Neuronal stem cell (in vitro differentiated cells): ENCODE results near the gene KCTD19.

ENCODE experiments used
- DNase-seq: peaks from one replicate; pipeline ENCODE4 v3.0.0-alpha.2; 2013; ENCODE audit warnings: low spot score
- H2AFZ ChIP-seq: one replicate; pipeline ENCODE4 v1.6.1; 2013; ENCODE audit warnings: mild to moderate bottlenecking, low read length, inconsistent platforms
- H2AK5ac ChIP-seq: 2 replicates; pipeline ENCODE4 v1.6.1; 2013; ENCODE audit warnings: low read depth, mild to moderate bottlenecking, inconsistent platforms, low read length, moderate library complexity, mixed read lengths
- H2BK120ac ChIP-seq: 2 replicates; pipeline ENCODE4 v1.6.1; 2013; ENCODE audit warnings: low read depth, mild to moderate bottlenecking, inconsistent platforms, low read length, moderate library complexity, mixed read lengths
- H2BK12ac ChIP-seq: one replicate; pipeline ENCODE4 v1.6.1; 2013; ENCODE audit warnings: low read length, inconsistent platforms
- H2BK15ac ChIP-seq: 2 replicates; pipeline ENCODE4 v1.6.1; 2013; ENCODE audit warnings: mild to moderate bottlenecking, low read length, inconsistent platforms, mixed read lengths
- H2BK5ac ChIP-seq: one replicate; pipeline ENCODE4 v1.6.1; 2013; ENCODE audit warnings: inconsistent platforms, mild to moderate bottlenecking, low read length, moderate library complexity
- H3K14ac ChIP-seq: one replicate; pipeline ENCODE4 v1.6.1; 2013; ENCODE audit warnings: low read length, inconsistent platforms
- H3K18ac ChIP-seq: 2 replicates; pipeline ENCODE4 v1.6.1; 2013; ENCODE audit warnings: low read length, inconsistent platforms
- H3K23ac ChIP-seq: 2 replicates; pipeline ENCODE4 v1.6.1; 2013; ENCODE audit warnings: low read depth, mild to moderate bottlenecking, mixed read lengths, low read length, inconsistent platforms; ENCODE audit not compliant: poor library complexity
- H3K27ac ChIP-seq: replicated peaks from 3 replicates; pipeline ENCODE4 v1.5.1; 2013; ENCODE audit warnings: low read length, inconsistent platforms
- H3K27me3 ChIP-seq, 3 experiments: 2 replicates each; pipeline ENCODE4 v1.6.1; 2013; ENCODE audit warnings: low read length in 3 of 3, mild to moderate bottlenecking in 2 of 3, inconsistent platforms in 1 of 3, low read depth in 1 of 3, mixed read lengths in 1 of 3, moderate library complexity in 1 of 3; ENCODE audit not compliant: control insufficient read depth in 3 of 3, insufficient read depth in 3 of 3
- H3K36me3 ChIP-seq, 2 donors: replicated peaks in 1 of 2; 2 replicates each; pipeline ENCODE4 v1.6.1; 2013; ENCODE audit warnings: low read length in 2 of 2; ENCODE audit not compliant: control insufficient read depth in 2 of 2, insufficient read depth in 2 of 2
- H3K4ac ChIP-seq: 2 replicates; pipeline ENCODE4 v1.6.1; 2013; ENCODE audit warnings: inconsistent platforms, mild to moderate bottlenecking, low read length, moderate library complexity
- H3K4me1 ChIP-seq, 2 donors: 1 replicate in 1 of 2; 2 replicates in 1 of 2; pipeline ENCODE4 v1.6.1; 2013; ENCODE audit warnings: low read length in 2 of 2, low read depth in 1 of 2; ENCODE audit not compliant: control insufficient read depth in 2 of 2, insufficient read depth in 1 of 2
- H3K4me2 ChIP-seq: one replicate; pipeline ENCODE4 v1.6.1; 2013; ENCODE audit warnings: mild to moderate bottlenecking, low read length, inconsistent platforms; ENCODE audit not compliant: insufficient read depth, poor library complexity, severe bottlenecking
- H3K4me3 ChIP-seq, 2 donors: 2 replicates each; pipeline ENCODE4 v1.5.1; 2013; ENCODE audit warnings: low read length in 2 of 2, mild to moderate bottlenecking in 2 of 2, inconsistent platforms in 1 of 2, moderate library complexity in 1 of 2
- H3K79me1 ChIP-seq: one replicate; pipeline ENCODE4 v1.6.1; 2013; ENCODE audit warnings: low read depth, mild to moderate bottlenecking, inconsistent platforms, low read length, moderate library complexity
- H3K9ac ChIP-seq: one replicate; pipeline ENCODE4 v1.6.1; 2013; ENCODE audit warnings: mild to moderate bottlenecking, low read depth, low read length, inconsistent platforms; ENCODE audit not compliant: poor library complexity
- H3K9me3 ChIP-seq, 2 donors: replicated peaks in 1 of 2; 2 replicates each; pipeline versions ENCODE3 to v1.6.1; 2013; ENCODE audit warnings: low read length in 2 of 2, mild to moderate bottlenecking in 2 of 2, inconsistent platforms in 1 of 2, low read depth in 1 of 2, mixed read lengths in 1 of 2, moderate library complexity in 1 of 2; ENCODE audit not compliant: control insufficient read depth in 2 of 2, insufficient read depth in 1 of 2
- H4K8ac ChIP-seq: one replicate; pipeline ENCODE4 v1.6.1; 2013; ENCODE audit warnings: low read depth, mild to moderate bottlenecking, inconsistent platforms, low read length, moderate library complexity
- H4K91ac ChIP-seq: one replicate; pipeline ENCODE4 v1.6.1; 2013; ENCODE audit warnings: low read length, low read depth, mild to moderate bottlenecking, inconsistent platforms; ENCODE audit not compliant: poor library complexity
- WGBS, 2 donors: extraction: QIAGEN DNeasy Blood & Tissue Kit; methylation state at CpG; one replicate each; pipeline ENCODE4 v1.1.7; 2013; ENCODE audit warnings: missing lambda C conversion rate in 2 of 2, mixed read lengths in 1 of 2; ENCODE audit not compliant: insufficient read length in 2 of 2, insufficient replicate concordance in 1 of 2; ENCODE audit errors: extremely low coverage in 2 of 2; 5-methylcytosine and 5-hydroxymethylcytosine counted together

The KCTD19 gene

DNA sequence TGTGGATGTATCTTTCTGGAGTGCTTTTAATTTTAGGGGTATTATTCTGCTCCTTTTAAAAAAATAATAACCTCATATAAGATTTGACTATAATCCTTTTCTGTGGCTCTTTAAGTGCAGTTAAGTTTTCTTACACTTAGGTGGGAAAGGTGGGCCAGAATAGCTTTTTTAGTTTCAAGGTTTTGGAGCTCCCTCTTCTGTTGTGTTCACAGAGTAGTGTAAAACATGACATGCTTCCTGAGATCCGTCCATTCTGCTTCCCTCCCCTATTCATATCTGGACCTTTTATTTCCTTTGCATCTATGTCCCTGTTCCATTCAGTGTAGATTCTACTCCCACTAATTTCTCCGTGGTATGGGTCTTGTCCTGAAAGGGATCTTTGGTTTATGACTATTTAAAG lies 12.9 kb upstream of the KCTD19 start:
- Histone ChIP-seq H2AK5ac (no peak overlapping the region), H3K9ac (no peak overlapping the region), H2BK120ac (no peak overlapping the region), H2BK12ac (no peak overlapping the region), H3K36me3 (no peaks in the 10 kb centered on the region), H3K79me1 (peaks cover 2% of the 10 kb centered on the region), H3K4me3 (no peak overlapping the region), H3K27me3 (no peaks in the 10 kb centered on the region), H3K4me2 (no peak overlapping the region), H3K18ac (no peak overlapping the region), H3K27ac (no peak overlapping the region), H3K4ac (no peak overlapping the region), H3K4me1 (no peaks in the 10 kb centered on the region), H3K23ac (no peak overlapping the region), H3K9me3 (no peaks in the 10 kb centered on the region), H2BK15ac (no peak overlapping the region), H4K91ac (no peak overlapping the region), H4K8ac (no peak overlapping the region), H2BK5ac (no peak overlapping the region), H3K14ac (no peak overlapping the region), H2AFZ (no peak overlapping the region)
- no CpG with 5 or more reads among the region's 2 CpGs for WGBS, 2 donors
- no peak for DNase-seq

DNA sequence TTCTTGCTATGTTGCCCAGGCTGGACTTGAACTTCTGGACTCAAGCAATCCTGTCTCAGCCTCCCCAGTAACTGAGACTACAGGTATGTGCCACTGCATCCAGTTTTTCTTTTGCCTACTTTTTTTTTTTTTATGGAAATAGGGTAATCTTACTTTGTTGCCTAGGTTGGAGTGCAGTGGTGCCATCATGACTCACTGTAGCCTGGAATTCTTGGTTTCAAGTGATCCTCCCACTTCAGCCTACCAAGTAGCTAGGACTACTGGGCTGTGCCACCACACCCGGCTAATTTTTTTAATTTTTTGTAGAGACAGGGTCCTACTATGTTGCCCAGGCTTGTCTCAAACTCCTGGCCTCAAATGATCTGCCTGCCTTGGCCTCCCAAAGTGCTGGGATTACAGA lies 10.1 kb upstream of the KCTD19 start:
- no peak overlapping the region for H3K23ac ChIP-seq
- H3K4me1 ChIP-seq, result no peaks in the 10 kb centered on the region
- peaks cover 2% of the 10 kb centered on the region for H3K79me1 ChIP-seq
- no peak overlapping the region for H2AK5ac ChIP-seq
- no peak overlapping the region for H2AFZ ChIP-seq
- WGBS, 2 donors, result no CpG with 5 or more reads among the region's 1 CpG
- no peak overlapping the region for H2BK120ac ChIP-seq
- no peak overlapping the region for H3K27ac ChIP-seq
- no peak overlapping the region for H4K8ac ChIP-seq
- no peak overlapping the region for H3K14ac ChIP-seq
- no peak overlapping the region for H2BK15ac ChIP-seq
- H2BK12ac ChIP-seq, result no peak overlapping the region
- no peak overlapping the region for H3K4me3 ChIP-seq
- H2BK5ac ChIP-seq, result no peak overlapping the region
- H4K91ac ChIP-seq, result no peak overlapping the region
- H3K36me3 ChIP-seq, result no peaks in the 10 kb centered on the region
- H3K18ac ChIP-seq, result no peak overlapping the region
- no peaks in the 10 kb centered on the region for H3K27me3 ChIP-seq
- H3K4ac ChIP-seq, result no peak overlapping the region
- H3K9me3 ChIP-seq, result no peaks in the 10 kb centered on the region
- no peak for DNase-seq
- H3K9ac ChIP-seq, result no peak overlapping the region
- no peak overlapping the region for H3K4me2 ChIP-seq

DNA sequence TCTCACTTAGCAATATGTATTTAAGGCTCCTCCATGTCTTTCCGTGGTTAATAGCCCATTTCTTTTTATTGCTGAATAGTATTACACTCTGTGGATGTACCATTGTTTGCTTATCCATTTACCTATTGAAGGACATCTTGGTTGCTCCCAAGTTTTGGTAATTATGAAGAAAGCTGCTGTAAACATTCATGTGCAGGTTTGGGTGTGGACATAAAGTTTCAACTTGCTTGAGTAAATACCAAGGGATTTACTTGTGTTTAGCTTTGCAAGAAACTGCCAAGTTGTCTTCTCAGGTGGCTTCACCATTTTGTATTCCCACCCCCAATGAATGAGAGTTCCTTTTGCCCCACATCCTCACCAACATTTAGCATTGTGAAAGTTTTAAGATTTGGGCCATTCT lies 9.6 kb upstream of the KCTD19 start:
- Histone ChIP-seq H4K8ac (no peak overlapping the region), H3K36me3 (no peaks in the 10 kb centered on the region), H3K9ac (no peak overlapping the region), H3K18ac (no peak overlapping the region), H3K4ac (no peak overlapping the region), H2AK5ac (no peak overlapping the region), H3K27me3 (no peaks in the 10 kb centered on the region), H2BK5ac (no peak overlapping the region), H2BK120ac (no peak overlapping the region), H4K91ac (no peak overlapping the region), H3K9me3 (no peaks in the 10 kb centered on the region), H2BK15ac (no peak overlapping the region), H3K27ac (no peak overlapping the region), H2BK12ac (no peak overlapping the region), H3K4me2 (no peak overlapping the region), H3K79me1 (peaks cover 2% of the 10 kb centered on the region), H3K23ac (no peak overlapping the region), H2AFZ (no peak overlapping the region), H3K4me3 (no peak overlapping the region), H3K14ac (no peak overlapping the region), H3K4me1 (no peaks in the 10 kb centered on the region)
- DNase-seq, result no peak
- WGBS, 2 donors, result no CpG with 5 or more reads among the region's 1 CpG

DNA sequence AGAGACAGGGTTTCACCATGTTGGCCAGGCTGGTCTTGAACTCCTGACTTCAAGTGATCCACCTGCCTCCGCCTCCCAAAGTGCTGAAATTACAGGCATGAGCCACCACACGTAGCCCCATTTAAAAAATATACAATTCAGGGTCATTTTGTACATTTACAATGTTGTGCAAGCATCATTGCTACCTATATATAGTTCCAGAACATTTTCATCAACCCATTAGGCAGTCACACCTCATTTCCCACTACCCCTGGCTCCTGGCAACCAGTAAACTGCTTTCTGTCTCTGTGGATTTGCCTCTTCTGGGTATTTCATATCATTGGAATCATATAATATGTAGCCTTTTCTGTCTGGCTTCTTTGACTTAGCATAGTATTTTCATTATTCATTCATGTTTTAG lies 6.8 kb upstream of the KCTD19 start:
- no peak overlapping the region for H3K14ac ChIP-seq
- H3K9me3 ChIP-seq, result no peaks in the 10 kb centered on the region
- no peak overlapping the region for H3K4me2 ChIP-seq
- no peak overlapping the region for H2BK12ac ChIP-seq
- no peak overlapping the region for H2BK15ac ChIP-seq
- no peaks in the 10 kb centered on the region for H3K36me3 ChIP-seq
- no peak overlapping the region for H3K4me3 ChIP-seq
- no CpG with 5 or more reads among the region's 2 CpGs for WGBS, 2 donors
- no peak overlapping the region for H2AFZ ChIP-seq
- no peak overlapping the region for H3K23ac ChIP-seq
- H3K27me3 ChIP-seq, result no peaks in the 10 kb centered on the region
- no peak overlapping the region for H3K27ac ChIP-seq
- H3K4ac ChIP-seq, result no peak overlapping the region
- H4K91ac ChIP-seq, result no peak overlapping the region
- no peak overlapping the region for H3K9ac ChIP-seq
- no peak for DNase-seq
- no peak overlapping the region for H2BK120ac ChIP-seq
- H3K4me1 ChIP-seq, result no peaks in the 10 kb centered on the region
- H4K8ac ChIP-seq, result no peak overlapping the region
- H2AK5ac ChIP-seq, result no peak overlapping the region
- H3K79me1 ChIP-seq, result no peaks in the 10 kb centered on the region
- H2BK5ac ChIP-seq, result no peak overlapping the region
- H3K18ac ChIP-seq, result no peak overlapping the region
